Osteocyte (in vitro differentiated cells): ENCODE measurements around the gene LMAN2. TPM values are rescaled to one million over a fixed set of nuclear protein-coding genes. Genes with fewer than 3 reads are reported as not detected.

Experiments used
- DNase-seq: peaks from one replicate; pipeline ENCODE4 v3.0.0; 2021; ENCODE audit warnings: mixed read lengths; ENCODE audit not compliant: unreplicated experiment; ENCODE audit errors: extremely low spot score
- H3K27ac Mint-ChIP-seq: one replicate; pipeline ENCODE4 v1.8.0; 2021; ENCODE audit warnings: mild to moderate bottlenecking, mixed read lengths; ENCODE audit not compliant: unreplicated experiment
- H3K27me3 Mint-ChIP-seq: one replicate; pipeline ENCODE4 v1.8.0; 2021; ENCODE audit warnings: mixed read lengths; ENCODE audit not compliant: unreplicated experiment
- H3K36me3 Mint-ChIP-seq: one replicate; pipeline ENCODE4 v1.8.0; 2021; ENCODE audit warnings: mixed read lengths; ENCODE audit not compliant: unreplicated experiment
- H3K4me1 Mint-ChIP-seq: one replicate; pipeline ENCODE4 v1.8.0; 2021; ENCODE audit warnings: mixed read lengths; ENCODE audit not compliant: unreplicated experiment
- H3K4me3 Mint-ChIP-seq: one replicate; pipeline ENCODE4 v1.8.0; 2021; ENCODE audit warnings: mild to moderate bottlenecking, moderate library complexity, mixed read lengths; ENCODE audit not compliant: unreplicated experiment
- H3K9me3 Mint-ChIP-seq: one replicate; pipeline ENCODE4 v1.8.0; 2021; ENCODE audit warnings: mixed read lengths; ENCODE audit not compliant: unreplicated experiment
- total RNA-seq: library from RNA; stranded (reverse); gene quantifications from 2 replicates; pipeline ENCODE4 v1.2.1, GENCODE V29; 2021
- TF ChIP-seq, protein P1 (sequence below): fragments of 200-600 bp; sonication (generic); IDR thresholded peaks from 2 replicates; pipeline ENCODE4 v1.5.0; 2021; ENCODE audit warnings: antibody characterized with exemption, mild to moderate bottlenecking, moderate library complexity

Gene LMAN2
- total RNA-seq, 1 donor from 2014 or later: 102 TPM

DNA sequence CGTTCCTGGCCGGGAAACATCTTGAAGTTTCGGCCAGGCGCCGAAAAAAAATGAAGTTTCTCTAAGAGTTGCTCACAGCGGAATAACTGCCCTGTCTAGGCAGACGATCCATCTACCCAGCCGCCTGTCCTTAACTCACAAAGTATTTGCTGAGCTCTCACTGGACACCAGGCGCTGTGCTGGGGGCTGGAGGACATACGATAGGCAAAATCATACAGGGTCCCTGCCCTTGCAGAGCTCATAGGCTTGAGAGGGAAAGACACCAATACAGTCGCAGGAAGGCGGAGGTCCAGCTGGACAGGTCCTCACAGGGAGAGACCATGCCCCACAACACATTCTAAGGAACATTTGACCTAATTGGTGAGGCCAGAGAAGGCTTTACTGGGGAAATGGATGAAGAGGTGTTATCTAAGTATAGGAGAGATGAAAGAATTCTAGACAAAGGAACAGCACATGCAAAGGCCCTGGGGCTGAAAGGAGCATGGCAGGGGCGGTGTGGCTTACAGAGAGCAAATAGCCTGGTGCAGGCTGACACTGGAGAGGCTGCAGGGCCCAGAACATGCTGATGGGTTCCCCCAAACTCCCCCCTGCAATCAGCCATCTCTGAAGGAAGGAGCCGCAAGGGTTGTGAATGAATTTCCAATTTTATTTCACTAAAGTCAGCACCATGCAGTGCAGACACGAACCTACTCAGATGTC is 37.8 kb downstream of the LMAN2 start:
- Mint-ChIP-seq H3K27me3 (no peaks in the 10 kb centered on the region), H3K27ac (no peak overlapping the region), H3K4me1 (peaks cover 29% of the 10 kb centered on the region), H3K4me3 (no peak overlapping the region), H3K9me3 (no peaks in the 10 kb centered on the region), H3K36me3 (peaks cover 2% of the 10 kb centered on the region)
- no peak for DNase-seq
- TF ChIP-seq, protein P1, sequence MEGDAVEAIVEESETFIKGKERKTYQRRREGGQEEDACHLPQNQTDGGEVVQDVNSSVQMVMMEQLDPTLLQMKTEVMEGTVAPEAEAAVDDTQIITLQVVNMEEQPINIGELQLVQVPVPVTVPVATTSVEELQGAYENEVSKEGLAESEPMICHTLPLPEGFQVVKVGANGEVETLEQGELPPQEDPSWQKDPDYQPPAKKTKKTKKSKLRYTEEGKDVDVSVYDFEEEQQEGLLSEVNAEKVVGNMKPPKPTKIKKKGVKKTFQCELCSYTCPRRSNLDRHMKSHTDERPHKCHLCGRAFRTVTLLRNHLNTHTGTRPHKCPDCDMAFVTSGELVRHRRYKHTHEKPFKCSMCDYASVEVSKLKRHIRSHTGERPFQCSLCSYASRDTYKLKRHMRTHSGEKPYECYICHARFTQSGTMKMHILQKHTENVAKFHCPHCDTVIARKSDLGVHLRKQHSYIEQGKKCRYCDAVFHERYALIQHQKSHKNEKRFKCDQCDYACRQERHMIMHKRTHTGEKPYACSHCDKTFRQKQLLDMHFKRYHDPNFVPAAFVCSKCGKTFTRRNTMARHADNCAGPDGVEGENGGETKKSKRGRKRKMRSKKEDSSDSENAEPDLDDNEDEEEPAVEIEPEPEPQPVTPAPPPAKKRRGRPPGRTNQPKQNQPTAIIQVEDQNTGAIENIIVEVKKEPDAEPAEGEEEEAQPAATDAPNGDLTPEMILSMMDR: no peak

DNA sequence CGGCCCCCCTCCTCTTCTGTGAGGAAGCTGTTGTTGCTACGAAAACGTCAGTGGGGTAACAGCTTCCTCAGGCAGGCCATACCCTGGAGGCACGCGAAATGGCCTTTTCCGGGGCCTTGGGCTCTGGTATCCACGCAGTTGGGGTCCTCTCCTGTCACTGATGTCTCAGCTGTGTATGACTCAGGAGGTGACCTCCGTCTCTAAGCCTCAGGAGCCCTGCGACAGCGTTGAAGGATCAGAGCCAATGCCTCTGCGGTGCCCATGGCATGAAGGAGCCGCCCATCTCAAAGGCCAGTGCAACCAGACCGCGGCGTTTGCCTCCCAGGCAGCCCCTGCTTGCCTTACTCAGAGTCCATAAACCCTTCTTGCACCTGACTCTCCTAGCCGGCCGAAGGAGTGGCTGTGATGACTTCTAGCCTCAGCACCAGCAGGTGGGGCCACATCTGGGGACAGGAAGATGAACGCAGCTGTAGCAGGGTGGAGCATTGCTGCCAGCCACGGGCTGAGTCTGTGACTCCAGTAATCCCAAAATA is 38.8 kb downstream of the LMAN2 start:
- no peak for DNase-seq
- TF ChIP-seq, protein P1: no peak
- peak overlapping the region; percentile 3 for H3K27ac Mint-ChIP-seq
- H3K4me1 Mint-ChIP-seq: peaks cover 26% of the 10 kb centered on the region
- no peaks in the 10 kb centered on the region for H3K9me3 Mint-ChIP-seq
- peaks cover 2% of the 10 kb centered on the region for H3K36me3 Mint-ChIP-seq
- H3K27me3 Mint-ChIP-seq: no peaks in the 10 kb centered on the region
- H3K4me3 Mint-ChIP-seq: peak overlapping the region; percentile 48

DNA sequence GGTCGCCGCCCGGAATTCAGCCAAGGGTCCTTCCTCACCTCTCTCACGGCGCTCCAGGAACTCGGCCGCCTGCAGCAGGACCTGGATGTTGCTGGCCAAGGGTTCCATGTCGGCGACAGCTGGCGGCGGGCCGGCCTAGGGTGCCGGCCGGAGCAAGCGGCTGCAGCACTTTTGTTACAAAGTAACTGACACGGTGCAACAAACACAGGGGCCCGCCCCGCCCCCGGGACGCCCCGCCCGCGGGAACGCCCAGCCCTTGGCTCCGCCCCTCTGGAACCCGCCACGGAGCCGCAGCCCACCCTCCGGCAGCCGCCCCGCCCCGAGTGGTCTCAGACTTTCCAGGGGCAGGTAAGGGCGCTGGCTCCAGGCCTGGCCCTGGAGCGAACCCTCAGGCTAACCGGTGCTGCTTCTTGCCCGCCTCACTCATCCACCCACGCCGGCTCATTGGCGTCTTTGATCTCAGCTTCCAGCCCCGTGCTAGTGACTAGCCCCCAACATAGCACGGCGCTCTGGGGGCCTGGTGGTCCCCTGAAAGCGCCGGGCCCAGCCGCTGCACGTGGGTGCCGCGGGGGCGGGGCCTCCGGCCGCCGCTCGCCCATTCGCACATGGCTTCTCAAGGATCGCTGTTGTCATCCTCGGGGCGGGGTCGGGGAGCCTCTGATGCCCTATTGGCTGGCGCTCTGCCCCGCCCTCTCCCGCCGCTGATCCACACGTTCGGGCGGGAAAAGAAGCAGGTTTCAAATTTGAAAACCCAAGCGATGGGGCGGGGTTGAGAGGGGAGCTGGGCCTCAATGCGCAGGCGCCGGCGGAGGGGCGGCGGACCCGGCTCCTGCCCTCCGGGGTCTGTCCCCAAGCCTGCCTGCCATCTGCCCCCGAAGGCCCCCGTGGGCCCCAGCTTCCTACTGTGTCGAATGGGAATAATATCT is 39.5 kb downstream of the LMAN2 start, which contains the start of gene MXD3:
MXD3 (minus strand) TSS at position 176 of the 926 bp plus-strand sequence; CDS start at position 108, 68 bp downstream.
- peak within 1 kb of the TSS; percentile 73 for H3K27ac Mint-ChIP-seq
- H3K27me3 Mint-ChIP-seq: no peaks in the 10 kb centered on the region
- peak within 1 kb of the TSS; percentile 80 for H3K4me3 Mint-ChIP-seq
- TF ChIP-seq, protein P1: no peak
- peaks cover 3% of the 10 kb centered on the region for H3K36me3 Mint-ChIP-seq
- peak; percentile 98 for DNase-seq
- H3K4me1 Mint-ChIP-seq: peaks cover 26% of the 10 kb centered on the region
- H3K9me3 Mint-ChIP-seq: no peaks in the 10 kb centered on the region

DNA sequence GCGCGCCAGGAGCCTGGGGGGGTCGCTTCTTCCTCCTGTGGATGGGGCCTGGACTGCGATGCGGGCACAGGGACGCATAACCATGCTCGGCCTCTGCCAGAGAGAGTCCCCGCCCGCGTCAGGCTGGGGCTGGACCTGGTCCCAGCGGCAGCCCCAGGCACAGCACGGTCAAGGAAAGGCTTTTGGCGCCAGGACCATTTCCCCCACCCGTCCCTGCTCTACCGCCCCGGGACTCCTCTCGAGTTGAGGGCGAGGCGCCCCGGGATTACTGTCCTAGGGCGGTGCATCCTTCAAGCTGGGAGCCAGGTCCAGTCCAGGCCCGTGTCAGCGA is 40.1 kb downstream of the LMAN2 start:
- Mint-ChIP-seq H3K27ac (peak overlapping the region; percentile 34), H3K27me3 (no peaks in the 10 kb centered on the region), H3K9me3 (no peaks in the 10 kb centered on the region), H3K36me3 (peaks cover 6% of the 10 kb centered on the region), H3K4me1 (peaks cover 29% of the 10 kb centered on the region), H3K4me3 (peak overlapping the region; percentile 80)
- TF ChIP-seq, protein P1: no peak
- no peak for DNase-seq
